D721Med (cell line): Measurements from ENCODE around the gene POT1.

Source experiments
- DNase-seq: peaks from one replicate; pipeline ENCODE4 v3.0.0; 2011; ENCODE audit warnings: low spot score; ENCODE audit not compliant: insufficient read length
- FAIRE-seq: peaks from 2 replicates; lab custom pipeline; 2011; peaks lifted over from hg19 to GRCh38; lab: Jason Lieb, UNC
- TF ChIP-seq, protein P1 (sequence below): IDR thresholded peaks from 2 replicates; pipeline ENCODE4 v1.5.1; 2012; ENCODE audit warnings: mild to moderate bottlenecking, control low read depth; ENCODE audit not compliant: insufficient read depth; ENCODE audit errors: missing control alignments

POT1 gene

DNA sequence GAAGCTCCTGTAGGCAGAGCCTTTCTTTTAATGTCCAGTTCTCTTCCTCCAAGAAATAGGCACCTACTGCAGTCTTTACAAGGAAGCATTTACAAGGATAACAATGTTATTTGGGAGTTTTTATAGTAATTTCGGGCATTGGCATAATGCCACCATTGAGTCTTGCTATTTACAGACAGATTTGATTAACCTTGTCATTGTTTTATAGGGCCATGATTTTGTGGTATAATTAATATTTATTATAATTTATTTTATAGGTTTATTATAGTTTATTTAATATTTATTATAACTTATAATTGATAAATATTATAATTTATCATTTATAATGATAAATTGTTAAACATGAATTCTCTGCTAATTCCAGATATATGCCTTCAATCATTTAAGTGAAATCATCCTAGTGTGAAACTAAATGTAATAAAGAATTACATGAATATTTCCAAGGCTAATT lies 573 bp upstream of the POT1 start:
- DNase-seq (no peak), FAIRE-seq (no peak)
- TF ChIP-seq, protein P1, sequence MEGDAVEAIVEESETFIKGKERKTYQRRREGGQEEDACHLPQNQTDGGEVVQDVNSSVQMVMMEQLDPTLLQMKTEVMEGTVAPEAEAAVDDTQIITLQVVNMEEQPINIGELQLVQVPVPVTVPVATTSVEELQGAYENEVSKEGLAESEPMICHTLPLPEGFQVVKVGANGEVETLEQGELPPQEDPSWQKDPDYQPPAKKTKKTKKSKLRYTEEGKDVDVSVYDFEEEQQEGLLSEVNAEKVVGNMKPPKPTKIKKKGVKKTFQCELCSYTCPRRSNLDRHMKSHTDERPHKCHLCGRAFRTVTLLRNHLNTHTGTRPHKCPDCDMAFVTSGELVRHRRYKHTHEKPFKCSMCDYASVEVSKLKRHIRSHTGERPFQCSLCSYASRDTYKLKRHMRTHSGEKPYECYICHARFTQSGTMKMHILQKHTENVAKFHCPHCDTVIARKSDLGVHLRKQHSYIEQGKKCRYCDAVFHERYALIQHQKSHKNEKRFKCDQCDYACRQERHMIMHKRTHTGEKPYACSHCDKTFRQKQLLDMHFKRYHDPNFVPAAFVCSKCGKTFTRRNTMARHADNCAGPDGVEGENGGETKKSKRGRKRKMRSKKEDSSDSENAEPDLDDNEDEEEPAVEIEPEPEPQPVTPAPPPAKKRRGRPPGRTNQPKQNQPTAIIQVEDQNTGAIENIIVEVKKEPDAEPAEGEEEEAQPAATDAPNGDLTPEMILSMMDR = no peak

DNA sequence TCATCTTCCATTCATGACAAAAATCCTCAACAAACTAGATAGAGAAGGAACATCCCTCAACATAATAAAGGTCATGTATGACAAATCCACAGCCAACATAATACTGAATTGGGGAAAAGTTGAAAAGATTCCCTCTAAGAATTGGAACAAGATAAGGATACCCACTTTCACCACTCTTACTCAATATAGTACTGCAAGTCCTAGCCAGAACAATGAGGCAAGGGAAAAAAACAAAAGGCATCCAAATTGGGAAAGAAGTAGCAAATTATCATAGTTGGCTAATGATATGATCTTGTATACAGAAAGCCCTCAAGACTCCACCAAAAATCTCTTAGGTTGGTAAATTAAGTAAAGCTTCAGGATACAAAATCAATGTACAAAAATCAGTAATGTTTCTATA lies 4.7 kb downstream of the POT1 start:
- no peak for FAIRE-seq
- TF ChIP-seq, protein P1 = no peak
- DNase-seq = no peak

DNA sequence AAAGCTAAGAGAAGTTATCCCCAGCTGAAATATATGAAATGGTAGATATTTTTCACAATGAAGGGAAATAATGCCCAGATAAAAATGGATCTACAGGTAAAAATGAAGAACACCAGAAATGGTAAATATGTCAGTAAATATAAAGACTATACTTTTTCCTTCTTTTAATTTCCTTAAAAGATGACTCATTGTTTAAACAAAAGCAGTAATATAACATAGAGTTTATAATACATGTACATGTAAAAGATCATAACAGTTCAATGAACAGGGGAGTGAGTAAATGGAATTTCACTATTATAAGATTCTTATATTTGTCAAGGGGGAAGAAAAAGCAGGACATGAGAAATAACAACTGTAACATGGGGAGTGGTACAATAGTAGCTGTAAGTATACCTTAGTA lies 7.4 kb downstream of the POT1 start:
- FAIRE-seq = no peak
- TF ChIP-seq, protein P1 = no peak
- DNase-seq = no peak

DNA sequence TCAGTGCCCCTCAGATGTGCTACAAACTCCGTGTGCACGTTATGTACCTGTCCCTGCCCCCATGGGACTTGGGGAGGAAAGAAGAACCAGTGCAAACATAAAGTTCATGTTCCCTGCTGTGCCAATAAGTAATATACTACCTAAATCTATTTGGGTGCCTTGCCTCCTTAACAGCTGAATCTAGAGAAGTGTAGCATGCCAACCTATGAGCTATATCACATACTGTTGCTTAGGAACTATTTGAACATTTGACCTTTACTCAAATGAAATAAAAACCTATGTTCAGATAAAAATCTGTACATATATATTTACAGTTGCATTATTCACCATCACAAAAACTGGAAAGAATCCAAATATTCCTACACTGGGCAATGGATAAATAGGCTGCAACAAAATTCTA lies 9.8 kb downstream of the POT1 start:
- DNase-seq (no peak), FAIRE-seq (no peak)
- TF ChIP-seq, protein P1 = no peak

DNA sequence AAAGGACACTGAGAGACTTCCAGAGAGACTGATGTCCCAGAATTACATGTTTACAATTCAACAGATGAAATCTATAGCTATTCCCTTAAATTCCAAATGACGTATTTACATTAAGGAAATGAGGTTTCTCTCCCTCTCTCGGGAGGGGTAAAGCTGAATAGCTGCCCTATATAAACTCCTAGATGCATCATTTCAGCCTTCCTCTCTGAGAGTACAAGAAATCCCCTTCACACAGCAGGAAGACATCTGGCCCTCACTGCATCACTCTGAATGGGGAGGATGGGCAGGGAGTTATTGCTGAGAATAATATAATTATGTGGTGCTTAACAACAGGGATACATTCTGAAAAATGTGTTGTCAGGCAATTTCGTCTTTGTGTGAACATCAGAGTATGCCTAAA lies 11.0 kb downstream of the POT1 start:
- FAIRE-seq = no peak
- TF ChIP-seq, protein P1 = no peak
- DNase-seq = no peak

DNA sequence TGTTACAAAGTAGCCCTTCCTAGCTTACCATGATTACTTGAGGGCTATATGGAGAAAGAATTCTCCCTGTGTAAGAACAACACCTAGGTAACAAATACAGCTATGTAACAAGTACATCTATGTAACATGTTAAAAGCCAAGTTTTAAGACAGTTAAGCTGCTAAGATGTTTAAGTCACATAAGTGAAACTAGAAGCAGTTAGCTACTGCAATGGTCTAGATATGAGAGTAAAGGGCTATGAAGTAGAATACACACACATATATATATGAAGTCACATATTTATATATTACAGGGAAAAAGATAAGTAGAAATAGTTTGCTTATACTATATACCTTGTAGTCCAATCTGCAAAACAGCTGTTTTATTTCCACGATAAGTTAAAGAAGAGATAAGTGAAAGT lies 14.4 kb downstream of the POT1 start:
- FAIRE-seq (no peak), DNase-seq (no peak)
- TF ChIP-seq, protein P1 = no peak

DNA sequence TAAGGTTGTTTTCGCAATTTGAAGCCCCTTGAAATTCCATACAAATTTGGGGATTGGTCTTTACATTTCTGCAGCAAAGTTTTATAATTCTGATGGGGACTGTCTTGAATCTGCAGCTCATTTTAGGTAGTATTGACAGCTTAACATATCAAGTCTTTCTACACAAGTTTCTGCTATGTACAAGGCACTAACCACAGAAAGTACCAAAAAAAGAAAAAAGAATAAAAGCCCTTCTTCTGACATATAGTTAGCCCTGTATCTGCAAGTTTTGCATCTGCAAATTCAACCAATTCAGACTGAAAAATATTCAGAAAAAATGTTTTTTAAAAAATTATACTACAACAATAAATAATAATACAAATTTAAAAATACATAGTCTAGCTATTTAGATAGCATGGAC lies 15.3 kb downstream of the POT1 start:
- TF ChIP-seq, protein P1 = no peak
- DNase-seq (no peak), FAIRE-seq (no peak)
